A673 (cell line): ENCODE data around the gene SAMD11. TPM values are rescaled to one million over a fixed set of nuclear protein-coding genes. Genes with fewer than 3 reads are reported as not detected.

Experiments
- BruUV-seq: library from RNA; stranded (reverse); fragments of 400-500 nt; replicated peaks from 2 replicates; lab custom pipeline; 2021; lab: Mats Ljungman, UMichigan
- CTCF ChIA-PET: fragments of 300-600 bp; sonication (Branson Sonifier 250); formaldehyde crosslinking; loops from one replicate; lab custom pipeline; 2022; ENCODE audit warnings: antibody characterized with exemption; lab: Charles Lee
- POLR2A ChIA-PET: fragments of 300-600 bp; sonication (Branson Sonifier 250); formaldehyde crosslinking; loops from one replicate; lab custom pipeline; 2022; ENCODE audit warnings: antibody characterized with exemption; ENCODE audit not compliant: low non-redundant PET; lab: Charles Lee
- DNase-seq: peaks from one replicate; pipeline ENCODE4 v3.0.0-alpha.2; 2015; ENCODE audit warnings: low spot score
- H3K27ac ChIP-seq: fragments of 200-600 bp; sonication (generic); 2 replicates; pipeline ENCODE4 v1.5.1; 2016; ENCODE audit warnings: mixed run types, low read depth, mild to moderate bottlenecking, mixed read lengths, antibody characterized with exemption, low read length; ENCODE audit not compliant: poor library complexity, severe bottlenecking
- H3K27me3 ChIP-seq: fragments of 200-600 bp; sonication (generic); replicated peaks from 2 replicates; pipeline ENCODE4 v1.6.1; 2017; ENCODE audit warnings: mixed run types, low read depth, mild to moderate bottlenecking, mixed read lengths, antibody characterized with exemption, low read length; ENCODE audit not compliant: insufficient read depth, poor library complexity
- H3K36me3 ChIP-seq: fragments of 200-600 bp; sonication (generic); 2 replicates; pipeline ENCODE4 v1.6.1; 2016; ENCODE audit warnings: mixed run types, mild to moderate bottlenecking, mixed read lengths, antibody characterized with exemption, low read length; ENCODE audit not compliant: insufficient read depth, poor library complexity, severe bottlenecking
- H3K4me1 ChIP-seq: fragments of 200-600 bp; sonication (generic); 2 replicates; pipeline ENCODE4 v1.6.1; 2017; ENCODE audit warnings: mixed run types, mild to moderate bottlenecking, mixed read lengths, antibody characterized with exemption, low read length; ENCODE audit not compliant: insufficient read depth, poor library complexity, severe bottlenecking
- H3K4me3 ChIP-seq: fragments of 200-600 bp; sonication (generic); 2 replicates; pipeline ENCODE4 v1.5.1; 2016; ENCODE audit warnings: low read depth, mixed run types, mild to moderate bottlenecking, mixed read lengths, low read length; ENCODE audit not compliant: poor library complexity, severe bottlenecking
- H3K9me3 ChIP-seq: fragments of 200-600 bp; sonication (generic); 2 replicates; pipeline ENCODE4 v1.6.1; 2016; ENCODE audit warnings: mixed run types, low read depth, mild to moderate bottlenecking, mixed read lengths, antibody characterized with exemption, low read length; ENCODE audit not compliant: poor library complexity, severe bottlenecking
- EZH2 ChIP-seq: fragments of 200-600 bp; sonication (generic); IDR thresholded peaks from 2 replicates; pipeline ENCODE4 v1.6.1; 2017; ENCODE audit warnings: borderline replicate concordance, low read depth, mild to moderate bottlenecking, mixed read lengths, antibody characterized with exemption, low read length; ENCODE audit not compliant: poor library complexity, severe bottlenecking
- intact Hi-C: fragments of 100-400 bp; cut with micrococcal nuclease; formaldehyde crosslinking; loops from one replicate; pipeline ENCODE4 v1.10.0; 2022; ENCODE audit not compliant: unreplicated experiment
- total RNA-seq: library from RNA; stranded (reverse); gene quantifications from 2 replicates; pipeline ENCODE4 v1.2.3, GENCODE V29; 2021
- TF ChIP-seq, protein P1 (sequence below): fragments of 300-800, 200-600 bp; sonication (generic); conservative IDR thresholded peaks from 2 replicates; pipeline ENCODE4 v1.5.1; 2017; ENCODE audit warnings: low read depth, mild to moderate bottlenecking, antibody characterized with exemption, low read length, moderate library complexity, mixed read lengths

SAMD11 gene
- total RNA-seq, 1 experiment from 2014 or later, result 28.4 TPM

DNA sequence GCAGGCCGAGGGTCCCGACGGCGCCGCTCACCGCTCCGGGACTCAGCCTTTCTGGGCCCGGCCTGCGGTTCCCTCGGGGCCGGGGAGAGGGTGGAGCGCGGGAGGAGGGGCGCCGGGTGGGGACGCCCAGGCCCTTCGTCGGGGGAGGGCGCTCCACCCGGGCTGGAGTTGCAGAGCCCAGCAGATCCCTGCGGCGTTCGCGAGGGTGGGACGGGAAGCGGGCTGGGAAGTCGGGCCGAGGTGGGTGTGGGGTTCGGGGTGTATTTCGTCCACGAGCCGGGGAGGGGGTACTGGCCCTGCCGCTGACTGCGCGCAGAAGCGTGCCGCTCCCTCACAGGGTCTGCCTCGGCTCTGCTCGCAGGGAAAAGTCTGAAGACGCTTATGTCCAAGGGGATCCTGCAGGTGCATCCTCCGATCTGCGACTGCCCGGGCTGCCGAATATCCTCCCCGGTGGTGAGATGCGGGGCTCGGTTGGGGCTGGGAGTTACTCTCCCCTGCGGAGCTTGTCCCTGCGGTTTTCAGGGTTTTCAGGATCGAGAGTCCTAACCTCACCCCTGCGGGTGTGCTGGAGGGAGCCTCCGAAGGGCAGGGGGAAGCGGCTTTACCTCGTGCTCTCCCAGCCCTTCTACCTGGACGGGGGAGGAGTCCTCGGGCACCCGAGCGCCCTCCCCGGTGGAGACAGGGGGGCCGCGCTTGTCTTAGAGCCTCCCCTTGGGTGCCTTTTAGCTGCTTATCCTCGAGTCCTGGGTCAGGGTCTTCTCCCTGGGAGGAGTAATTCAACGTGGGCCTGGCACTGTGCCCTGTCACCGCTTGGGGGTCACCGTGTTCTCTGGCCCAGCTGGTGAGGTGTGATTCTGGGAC is 2.1 kb downstream of the SAMD11 start:
- POLR2A ChIA-PET, result interaction anchor here (0.5 kb wide), 1 partner anchor 14 kb away, joined by 9 read pairs; no protein-coding TSS in a partner anchor
- Histone ChIP-seq H3K4me1 (peaks cover 35% of the 10 kb centered on the region), H3K36me3 (no peaks in the 10 kb centered on the region), H3K4me3 (peak overlapping the region; percentile 88), H3K27ac (peak overlapping the region; percentile 85), H3K9me3 (no peaks in the 10 kb centered on the region), H3K27me3 (no peaks in the 10 kb centered on the region)
- intact Hi-C loops, result no loop called here
- TF ChIP-seq, protein P1, sequence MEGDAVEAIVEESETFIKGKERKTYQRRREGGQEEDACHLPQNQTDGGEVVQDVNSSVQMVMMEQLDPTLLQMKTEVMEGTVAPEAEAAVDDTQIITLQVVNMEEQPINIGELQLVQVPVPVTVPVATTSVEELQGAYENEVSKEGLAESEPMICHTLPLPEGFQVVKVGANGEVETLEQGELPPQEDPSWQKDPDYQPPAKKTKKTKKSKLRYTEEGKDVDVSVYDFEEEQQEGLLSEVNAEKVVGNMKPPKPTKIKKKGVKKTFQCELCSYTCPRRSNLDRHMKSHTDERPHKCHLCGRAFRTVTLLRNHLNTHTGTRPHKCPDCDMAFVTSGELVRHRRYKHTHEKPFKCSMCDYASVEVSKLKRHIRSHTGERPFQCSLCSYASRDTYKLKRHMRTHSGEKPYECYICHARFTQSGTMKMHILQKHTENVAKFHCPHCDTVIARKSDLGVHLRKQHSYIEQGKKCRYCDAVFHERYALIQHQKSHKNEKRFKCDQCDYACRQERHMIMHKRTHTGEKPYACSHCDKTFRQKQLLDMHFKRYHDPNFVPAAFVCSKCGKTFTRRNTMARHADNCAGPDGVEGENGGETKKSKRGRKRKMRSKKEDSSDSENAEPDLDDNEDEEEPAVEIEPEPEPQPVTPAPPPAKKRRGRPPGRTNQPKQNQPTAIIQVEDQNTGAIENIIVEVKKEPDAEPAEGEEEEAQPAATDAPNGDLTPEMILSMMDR, result peak; percentile 38; the same call in 1 of the 2 replicates
- TF ChIP-seq EZH2, result no peak
- CTCF ChIA-PET, result interaction anchor here (0.6 kb wide), 2 partner anchors 21 to 450 kb away, joined by 3 to 8 read pairs; no protein-coding TSS in a partner anchor
- no TSS peak for BruUV-seq
- peak; percentile 89 for DNase-seq

DNA sequence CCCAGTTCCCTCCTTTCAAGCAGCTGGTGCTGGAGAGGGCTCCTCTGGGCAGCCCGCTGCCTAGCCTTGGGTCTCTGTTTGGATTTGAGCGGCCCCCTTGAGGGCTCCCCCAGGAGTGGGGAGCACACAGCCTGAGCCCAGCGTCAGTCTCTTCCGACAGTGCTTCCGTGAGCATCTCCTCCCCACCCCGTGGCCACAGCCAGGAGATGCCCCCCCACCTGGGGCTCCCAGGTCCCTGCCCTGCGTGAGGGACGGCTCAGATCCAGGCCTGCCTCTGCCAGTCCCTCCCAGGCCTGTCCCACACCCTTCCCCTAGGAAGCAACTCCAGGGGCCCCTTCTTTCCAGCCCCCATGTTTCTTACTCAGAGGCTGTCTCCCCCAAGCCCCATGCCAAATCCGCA is 3.5 kb downstream of the SAMD11 start:
- H3K36me3 ChIP-seq, result no peaks in the 10 kb centered on the region
- H3K4me1 ChIP-seq, result peaks cover 28% of the 10 kb centered on the region
- no peak for TF ChIP-seq EZH2
- TF ChIP-seq, protein P1, result no peak
- H3K27me3 ChIP-seq, result no peaks in the 10 kb centered on the region
- no peak overlapping the region for H3K27ac ChIP-seq
- ChIA-PET POLR2A (no interaction called here), CTCF (no interaction called here)
- no peak for DNase-seq
- no peak overlapping the region for H3K4me3 ChIP-seq
- no TSS peak for BruUV-seq
- intact Hi-C loops, result no loop called here
- H3K9me3 ChIP-seq, result no peaks in the 10 kb centered on the region

DNA sequence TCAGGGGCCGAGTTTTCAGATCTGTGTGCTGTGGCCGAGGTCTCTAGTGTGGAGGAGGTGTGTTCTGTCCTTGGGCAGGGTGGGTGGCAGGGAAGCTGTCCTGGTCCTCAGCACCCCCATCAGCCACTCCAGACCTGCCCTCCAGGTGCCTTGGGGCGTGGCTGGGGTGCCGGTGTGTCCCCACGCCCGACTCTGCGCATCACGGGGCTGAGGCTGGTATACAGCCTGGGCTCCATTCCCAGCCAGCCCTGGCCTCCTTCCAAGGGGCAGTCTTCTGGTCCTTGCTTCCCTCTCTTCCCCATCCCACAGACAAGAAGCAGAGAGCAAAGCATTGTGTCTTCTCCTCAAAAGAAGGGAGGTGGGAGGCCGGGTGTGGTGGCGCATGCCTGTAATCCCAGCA is 4.0 kb downstream of the SAMD11 start:
- no peak overlapping the region for H3K27ac ChIP-seq
- POLR2A ChIA-PET, result no interaction called here
- no peaks in the 10 kb centered on the region for H3K36me3 ChIP-seq
- CTCF ChIA-PET, result interaction anchor here (1.2 kb wide), 1 partner anchor 13 kb away, joined by 3 read pairs; no protein-coding TSS in a partner anchor
- H3K9me3 ChIP-seq, result no peaks in the 10 kb centered on the region
- H3K4me3 ChIP-seq, result no peak overlapping the region
- BruUV-seq, result no TSS peak
- no peak for DNase-seq
- no peaks in the 10 kb centered on the region for H3K27me3 ChIP-seq
- intact Hi-C loops, result no loop called here
- peaks cover 34% of the 10 kb centered on the region for H3K4me1 ChIP-seq
- no peak for TF ChIP-seq EZH2
- TF ChIP-seq, protein P1, result no peak
